ENCODE measurements around the gene KCNF1.

KCNF1 gene

GRCh38 chr2:10905006-10905861 lies 6.5 kb upstream of the KCNF1 start:
- DNase-seq (ENCODE audit: low spot score) = no peak

GRCh38 chr2:10905862-10906143 lies 5.9 kb upstream of the KCNF1 start:
- no peak for DNase-seq (ENCODE audit: low spot score)

- no peak for DNase-seq (ENCODE audit: low spot score)
These were observed 4.7 kb upstream of the KCNF1 start for GRCh38 chr2:10906926-10907625.

GRCh38 chr2:10908195-10908594 lies 3.5 kb upstream of the KCNF1 start:
- DNase-seq (ENCODE audit: low spot score) = no peak

- DNase-seq (ENCODE audit: low spot score) = no peak
These were observed 2.4 kb upstream of the KCNF1 start for GRCh38 chr2:10909050-10909995.

GRCh38 chr2:10909996-10910341 lies 1.8 kb upstream of the KCNF1 start:
- no peak for DNase-seq (ENCODE audit: low spot score)

GRCh38 chr2:10910625-10911024 lies 1.1 kb upstream of the KCNF1 start:
- no peak for DNase-seq (ENCODE audit: low spot score)

- no peak for DNase-seq (ENCODE audit: low spot score)
These were observed 470 bp downstream of the KCNF1 start for GRCh38 chr2:10912076-10912731.

GRCh38 chr2:10912796-10913455 lies 1.2 kb downstream of the KCNF1 start:
- no peak for DNase-seq (ENCODE audit: low spot score)

- DNase-seq (ENCODE audit: low spot score) = no peak
These were observed 2.0 kb downstream of the KCNF1 start for GRCh38 chr2:10913501-10914271.

GRCh38 chr2:10914272-10914693 lies 2.5 kb downstream of the KCNF1 start:
- DNase-seq (ENCODE audit: low spot score) = peak; percentile 23

GRCh38 chr2:10915236-10915635 lies 3.5 kb downstream of the KCNF1 start:
- no peak for DNase-seq (ENCODE audit: low spot score)

GRCh38 chr2:10915731-10916276 lies 4.1 kb downstream of the KCNF1 start:
- no peak for DNase-seq (ENCODE audit: low spot score)

GRCh38 chr2:10916953-10917352 lies 5.2 kb downstream of the KCNF1 start:
- DNase-seq (ENCODE audit: low spot score) = no peak

- no peak for DNase-seq (ENCODE audit: low spot score)
These were observed 6.2 kb downstream of the KCNF1 start for GRCh38 chr2:10917927-10918326.

- no peak for DNase-seq (ENCODE audit: low spot score)
These were observed 7.1 kb downstream of the KCNF1 start for GRCh38 chr2:10918661-10919409.

- DNase-seq (ENCODE audit: low spot score) = no peak
These were observed 7.7 kb downstream of the KCNF1 start for GRCh38 chr2:10919410-10919770.

GRCh38 chr2:10919771-10920621 lies 8.3 kb downstream of the KCNF1 start:
- DNase-seq (ENCODE audit: low spot score) = no peak
